Caco-2 (cell line): ENCODE data around the gene FBXL16. TPM values are rescaled to one million over a fixed set of nuclear protein-coding genes. Genes with fewer than 3 reads are reported as not detected.

Experiments used
- BruUV-seq: library from RNA; stranded (reverse); fragments of 400-500 nt; replicated peaks from 2 replicates; lab custom pipeline; 2021; lab: Mats Ljungman, UMichigan
- CTCF ChIA-PET: fragments of 300-600 bp; sonication (Branson Sonifier 250); formaldehyde crosslinking; loops from one replicate; lab custom pipeline; 2022; ENCODE audit warnings: antibody characterized with exemption; lab: Charles Lee
- POLR2A ChIA-PET: fragments of 300-600 bp; sonication (Branson Sonifier 250); formaldehyde crosslinking; loops from one replicate; lab custom pipeline; 2022; ENCODE audit warnings: antibody characterized with exemption; lab: Charles Lee
- DNase-seq, 2 experiments: peaks; one replicate each; pipeline versions ENCODE4 v3.0.0 to v3.0.0-alpha.2; 2020 to 2022
- H3K27me3 ChIP-seq: replicated peaks from 2 replicates; pipeline ENCODE4 v1.6.0; 2011; ENCODE audit warnings: low read length; ENCODE audit not compliant: control insufficient read depth, insufficient read depth
- H3K36me3 ChIP-seq: 2 replicates; pipeline ENCODE4 v1.5.1; 2011; ENCODE audit warnings: low read length; ENCODE audit not compliant: control insufficient read depth, insufficient read depth
- H3K4me1 ChIP-seq: fragments of 250-450 bp; sonication (Bioruptor Pico); 2 replicates; pipeline ENCODE4 v1.5.1; 2020; ENCODE audit warnings: mild to moderate bottlenecking
- H3K4me3 ChIP-seq: 2 replicates; pipeline ENCODE4 v1.5.1; 2011; ENCODE audit warnings: low read depth, mild to moderate bottlenecking, control low read depth, low read length
- H3K9me3 ChIP-seq: fragments of 250-450 bp; sonication (Bioruptor Pico); 2 replicates; pipeline ENCODE4 v1.5.1; 2020; ENCODE audit warnings: mild to moderate bottlenecking, moderate library complexity
- H3K27ac Mint-ChIP-seq: one replicate; pipeline ENCODE4 v1.8.0; 2022; ENCODE audit warnings: mixed read lengths; ENCODE audit not compliant: unreplicated experiment
- H3K27me3 Mint-ChIP-seq: one replicate; pipeline ENCODE4 v1.8.0; 2022; ENCODE audit warnings: mixed read lengths; ENCODE audit not compliant: insufficient read depth, unreplicated experiment
- H3K36me3 Mint-ChIP-seq: one replicate; pipeline ENCODE4 v1.8.0; 2022; ENCODE audit warnings: mild to moderate bottlenecking, mixed read lengths; ENCODE audit not compliant: insufficient read depth, unreplicated experiment
- H3K4me1 Mint-ChIP-seq: one replicate; pipeline ENCODE4 v1.8.0; 2022; ENCODE audit warnings: low read depth, mixed read lengths; ENCODE audit not compliant: unreplicated experiment
- H3K4me3 Mint-ChIP-seq: one replicate; pipeline ENCODE4 v1.8.0; 2022; ENCODE audit warnings: mild to moderate bottlenecking, moderate library complexity, mixed read lengths; ENCODE audit not compliant: unreplicated experiment
- H3K9me3 Mint-ChIP-seq: one replicate; pipeline ENCODE4 v1.8.0; 2022; ENCODE audit warnings: mixed read lengths; ENCODE audit not compliant: unreplicated experiment
- intact Hi-C: fragments of 100-400 bp; cut with micrococcal nuclease; formaldehyde crosslinking; loops from one replicate; pipeline ENCODE4 v1.10.0; 2022; ENCODE audit not compliant: unreplicated experiment
- total RNA-seq: library from RNA; stranded (reverse); gene quantifications from 2 replicates; pipeline ENCODE4 v1.2.3, GENCODE V29; 2022
- TF ChIP-seq, protein P1 (sequence below), 2 experiments: fragments of 200-600 bp in 1 of 2; IDR thresholded peaks; 1 replicate in 1 of 2; 2 replicates in 1 of 2; pipeline versions ENCODE4 v1.5.1 to v1.8.0; 2011 to 2022; ENCODE audit warnings: antibody characterized with exemption in 1 of 2, control low read depth in 1 of 2, inconsistent platforms in 1 of 2, low read depth in 1 of 2, low read length in 1 of 2, mild to moderate bottlenecking in 1 of 2, moderate library complexity in 1 of 2; ENCODE audit not compliant: insufficient read depth in 1 of 2, severe bottlenecking in 1 of 2, unreplicated experiment in 1 of 2

The FBXL16 gene
- total RNA-seq, 1 experiment from 2014 or later = 10.5 TPM

DNA sequence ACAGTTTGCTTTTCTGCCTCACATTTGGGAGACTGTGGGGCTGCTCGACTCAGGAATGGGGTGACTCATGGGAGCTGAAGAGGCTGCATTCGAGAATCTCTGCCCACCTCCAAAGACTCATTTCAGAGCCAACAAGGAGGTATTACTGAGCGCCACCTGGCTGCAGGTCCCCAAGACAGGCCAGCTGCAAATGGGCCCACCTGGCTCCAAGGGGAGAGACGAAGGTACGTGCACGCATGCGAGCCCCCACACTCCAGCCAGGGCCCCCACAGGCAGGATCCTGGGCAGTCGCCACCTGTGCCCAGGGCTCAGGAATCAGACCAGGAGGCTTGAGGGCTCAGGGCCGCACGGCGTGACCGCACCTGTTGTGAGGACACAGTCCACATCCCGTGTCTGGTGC, 27.3 kb upstream of the FBXL16 start:
- no peaks in the 10 kb centered on the region for H3K27me3 ChIP-seq
- no peaks in the 10 kb centered on the region for H3K9me3 Mint-ChIP-seq
- POLR2A ChIA-PET = no interaction called here
- no peaks in the 10 kb centered on the region for H3K4me1 Mint-ChIP-seq
- H3K9me3 ChIP-seq = no peaks in the 10 kb centered on the region
- intact Hi-C loops = no loop called here
- H3K27me3 Mint-ChIP-seq = no peaks in the 10 kb centered on the region
- no peak overlapping the region for H3K27ac Mint-ChIP-seq
- no peak for DNase-seq
- H3K36me3 ChIP-seq = no peaks in the 10 kb centered on the region; the same call in 1 of the 2 replicates
- BruUV-seq = no TSS peak
- TF ChIP-seq, protein P1, sequence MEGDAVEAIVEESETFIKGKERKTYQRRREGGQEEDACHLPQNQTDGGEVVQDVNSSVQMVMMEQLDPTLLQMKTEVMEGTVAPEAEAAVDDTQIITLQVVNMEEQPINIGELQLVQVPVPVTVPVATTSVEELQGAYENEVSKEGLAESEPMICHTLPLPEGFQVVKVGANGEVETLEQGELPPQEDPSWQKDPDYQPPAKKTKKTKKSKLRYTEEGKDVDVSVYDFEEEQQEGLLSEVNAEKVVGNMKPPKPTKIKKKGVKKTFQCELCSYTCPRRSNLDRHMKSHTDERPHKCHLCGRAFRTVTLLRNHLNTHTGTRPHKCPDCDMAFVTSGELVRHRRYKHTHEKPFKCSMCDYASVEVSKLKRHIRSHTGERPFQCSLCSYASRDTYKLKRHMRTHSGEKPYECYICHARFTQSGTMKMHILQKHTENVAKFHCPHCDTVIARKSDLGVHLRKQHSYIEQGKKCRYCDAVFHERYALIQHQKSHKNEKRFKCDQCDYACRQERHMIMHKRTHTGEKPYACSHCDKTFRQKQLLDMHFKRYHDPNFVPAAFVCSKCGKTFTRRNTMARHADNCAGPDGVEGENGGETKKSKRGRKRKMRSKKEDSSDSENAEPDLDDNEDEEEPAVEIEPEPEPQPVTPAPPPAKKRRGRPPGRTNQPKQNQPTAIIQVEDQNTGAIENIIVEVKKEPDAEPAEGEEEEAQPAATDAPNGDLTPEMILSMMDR (IDR thresholded peaks at IDR 0.05; ENCODE audit: insufficient read depth in 1 of 2, low read depth in 1 of 2, low read length in 1 of 2, severe bottlenecking in 1 of 2, unreplicated experiment in 1 of 2) = peak in 1 of 2 experiments; percentile 24
- peaks cover 45% of the 10 kb centered on the region for H3K36me3 Mint-ChIP-seq
- CTCF ChIA-PET = interaction anchor here (0.9 kb wide), 1 partner anchor 9 kb away, joined by 4 read pairs; no protein-coding TSS in a partner anchor
- H3K4me1 ChIP-seq = no peaks in the 10 kb centered on the region
- H3K4me3 ChIP-seq = no peak overlapping the region
- H3K4me3 Mint-ChIP-seq = no peak overlapping the region

DNA sequence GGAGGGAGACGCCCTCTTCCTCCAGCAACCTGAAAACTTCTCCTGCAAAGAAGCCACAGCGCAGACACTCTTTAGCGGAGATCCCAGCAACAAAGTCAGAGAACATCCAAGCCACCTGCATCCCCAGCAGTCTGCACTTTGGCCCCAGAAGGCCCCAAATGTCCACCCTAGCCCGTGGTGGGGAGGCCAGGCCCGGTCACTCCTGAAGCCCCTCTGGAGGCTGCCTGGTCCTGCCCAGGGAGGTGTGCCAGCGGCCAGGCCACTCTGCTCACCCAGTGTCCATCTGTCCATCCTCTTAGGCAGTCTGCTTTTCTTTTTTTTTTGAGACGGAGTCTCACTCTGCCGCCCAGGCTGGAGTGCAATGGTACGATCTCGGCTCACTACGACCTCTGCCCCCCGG, 26.7 kb upstream of the FBXL16 start:
- peaks cover 39% of the 10 kb centered on the region for H3K36me3 Mint-ChIP-seq
- Histone ChIP-seq H3K4me3 (no peak overlapping the region), H3K36me3 (no peaks in the 10 kb centered on the region; the same call in 1 of the 2 replicates), H3K27me3 (no peaks in the 10 kb centered on the region), H3K4me1 (no peaks in the 10 kb centered on the region), H3K9me3 (no peaks in the 10 kb centered on the region)
- DNase-seq = no peak
- no peaks in the 10 kb centered on the region for H3K27me3 Mint-ChIP-seq
- TF ChIP-seq, protein P1 (IDR thresholded peaks at IDR 0.05; ENCODE audit: insufficient read depth in 1 of 2, low read depth in 1 of 2, low read length in 1 of 2, severe bottlenecking in 1 of 2, unreplicated experiment in 1 of 2) = no peak
- POLR2A ChIA-PET = no interaction called here
- CTCF ChIA-PET = interaction anchor here (0.8 to 0.9 kb wide), 2 partner anchors 8 to 21 kb away, joined by 3 to 4 read pairs; no protein-coding TSS in a partner anchor
- no peak overlapping the region for H3K4me3 Mint-ChIP-seq
- no peaks in the 10 kb centered on the region for H3K9me3 Mint-ChIP-seq
- H3K4me1 Mint-ChIP-seq = no peaks in the 10 kb centered on the region
- BruUV-seq = no TSS peak
- intact Hi-C loops = no loop called here
- H3K27ac Mint-ChIP-seq = no peak overlapping the region

DNA sequence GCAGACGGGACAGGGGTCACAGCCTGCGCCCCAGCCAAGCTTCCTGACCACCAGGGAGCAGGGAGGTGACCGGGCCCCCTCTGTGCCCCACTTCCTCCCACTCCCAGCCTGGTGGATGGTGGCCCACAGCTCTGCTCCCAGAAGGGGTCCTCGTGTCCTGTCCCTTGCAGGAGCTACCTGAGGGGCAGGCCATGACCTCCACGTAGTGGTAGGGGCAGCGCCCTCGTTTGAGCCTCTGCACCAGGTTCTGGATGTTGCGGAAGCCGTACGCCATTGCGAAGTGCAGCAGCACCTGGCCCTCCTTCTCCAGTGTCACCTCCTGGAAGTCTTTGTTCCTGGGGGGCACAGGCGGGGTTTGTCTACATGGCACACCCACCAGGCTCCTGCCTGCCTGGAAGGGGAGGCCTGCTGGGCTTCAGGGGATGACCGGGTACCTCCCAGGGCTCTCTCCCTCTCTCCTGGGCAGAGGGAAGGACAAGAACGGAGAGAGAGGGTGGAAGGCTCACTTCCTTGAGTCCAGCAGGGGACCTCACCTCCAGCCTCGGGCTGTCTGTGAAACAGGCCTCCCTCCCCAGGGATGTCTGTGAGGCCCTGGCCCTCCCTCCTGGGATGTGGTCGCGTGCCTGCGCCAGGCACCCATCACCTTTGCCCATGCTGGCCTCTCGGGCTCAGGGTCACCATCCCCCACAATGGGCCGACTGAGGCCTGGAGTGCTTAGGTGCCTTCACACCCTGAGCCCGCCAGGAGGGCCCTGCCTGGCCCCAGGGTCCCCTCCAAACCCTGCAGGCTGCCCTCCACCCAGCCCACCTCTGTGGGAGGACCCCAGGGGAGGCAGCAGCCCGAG, 25.3 kb upstream of the FBXL16 start:
- Mint-ChIP-seq H3K4me3 (no peak overlapping the region), H3K27ac (no peak overlapping the region), H3K36me3 (peaks cover 33% of the 10 kb centered on the region), H3K27me3 (no peaks in the 10 kb centered on the region), H3K9me3 (no peaks in the 10 kb centered on the region), H3K4me1 (no peaks in the 10 kb centered on the region)
- no peak overlapping the region for H3K4me3 ChIP-seq
- TF ChIP-seq, protein P1 (IDR thresholded peaks at IDR 0.05; ENCODE audit: insufficient read depth in 1 of 2, low read depth in 1 of 2, low read length in 1 of 2, severe bottlenecking in 1 of 2, unreplicated experiment in 1 of 2) = no peak
- H3K4me1 ChIP-seq = peaks cover 3% of the 10 kb centered on the region; the same call in 1 of the 2 replicates
- CTCF ChIA-PET = no interaction called here
- POLR2A ChIA-PET = interaction anchor here (0.8 kb wide), 1 partner anchor 10 kb away, joined by 3 read pairs; the partner anchor contains the start of gene ANTKMT
- no peak for DNase-seq
- no peaks in the 10 kb centered on the region for H3K9me3 ChIP-seq
- intact Hi-C loops = no loop called here
- H3K27me3 ChIP-seq = no peaks in the 10 kb centered on the region
- no peaks in the 10 kb centered on the region for H3K36me3 ChIP-seq
- BruUV-seq = no TSS peak
